HG02884 (cell line): ENCODE measurements around the gene KCNC3.

Experiments
- ATAC-seq: cut with Tn5 transposase; IDR thresholded peaks from one replicate; pipeline ENCODE4 v1.9.1; 2021; ENCODE audit warnings: mild to moderate bottlenecking, moderate library complexity; ENCODE audit not compliant: unreplicated experiment

KCNC3 gene

DNA sequence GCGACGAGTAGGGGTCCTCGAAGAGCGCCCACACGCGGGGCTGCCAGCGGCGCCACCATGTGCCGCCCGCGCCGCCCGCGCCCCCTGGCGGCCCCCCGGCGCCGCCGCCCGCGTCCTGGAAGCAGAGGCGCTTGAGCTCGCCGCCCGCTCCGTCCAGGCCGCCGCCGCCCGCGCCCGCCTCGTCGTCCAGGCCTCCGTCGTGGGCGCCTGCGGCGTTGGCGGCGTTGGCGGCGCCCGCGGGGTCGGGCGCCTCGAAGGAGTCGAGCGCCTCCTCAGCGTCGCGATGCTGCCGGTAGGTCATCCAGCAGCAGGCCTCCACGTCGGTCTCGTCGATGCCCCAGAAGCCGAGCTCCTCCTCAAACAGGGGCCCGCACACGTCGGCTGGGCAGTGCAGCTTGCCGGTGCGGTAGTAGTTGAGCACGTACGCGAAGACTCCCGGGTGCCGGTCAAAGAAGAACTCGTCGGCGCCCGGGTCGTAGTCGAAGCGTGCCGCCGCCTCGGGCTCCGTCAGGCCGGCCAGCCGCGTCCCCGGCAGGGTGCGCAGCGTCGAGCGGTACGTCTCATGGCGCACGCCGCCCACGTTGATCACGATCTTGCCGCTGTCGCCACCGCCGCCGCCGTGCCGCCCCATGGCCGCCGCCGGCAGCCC is 829 bp downstream of the KCNC3 start:
- ATAC-seq = no peak

DNA sequence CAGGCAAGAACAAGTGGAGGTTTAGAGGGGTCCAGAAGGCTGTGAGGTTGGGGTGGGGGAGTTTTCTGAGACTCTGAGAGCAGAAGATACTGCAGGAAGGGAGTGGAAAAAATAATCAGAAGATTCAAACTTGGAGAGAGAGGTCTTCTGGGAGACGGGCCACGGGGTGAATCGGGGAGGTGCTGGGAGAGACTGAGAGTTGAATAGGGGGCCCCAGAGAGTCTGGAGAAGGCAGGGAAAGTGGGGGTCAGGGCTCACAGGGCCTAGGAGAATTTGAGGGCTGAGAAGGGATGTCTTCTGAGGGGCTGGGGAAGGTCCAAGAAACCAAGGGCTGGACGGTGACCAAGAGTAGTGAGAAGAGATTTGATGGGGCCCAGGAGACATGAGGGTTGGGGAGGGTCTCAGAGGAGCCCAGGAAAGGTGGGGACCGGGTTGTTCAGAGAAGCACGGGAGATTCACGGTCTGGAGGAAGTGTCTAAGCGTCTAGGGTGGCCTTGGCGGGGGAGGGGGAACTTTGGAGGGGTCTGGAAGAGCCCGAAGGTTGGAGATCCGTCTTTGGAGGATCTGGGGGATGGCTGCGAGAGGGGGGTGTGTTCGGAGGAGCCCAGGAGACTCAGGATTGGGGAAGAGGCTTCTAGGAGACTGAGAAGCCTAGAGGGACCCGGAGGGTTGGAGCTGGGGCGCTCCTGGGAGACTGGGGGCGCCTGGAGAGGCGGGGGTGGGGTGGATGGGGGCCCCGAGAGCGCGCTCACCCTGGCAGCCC is 1.5 kb downstream of the KCNC3 start:
- ATAC-seq = no peak

DNA sequence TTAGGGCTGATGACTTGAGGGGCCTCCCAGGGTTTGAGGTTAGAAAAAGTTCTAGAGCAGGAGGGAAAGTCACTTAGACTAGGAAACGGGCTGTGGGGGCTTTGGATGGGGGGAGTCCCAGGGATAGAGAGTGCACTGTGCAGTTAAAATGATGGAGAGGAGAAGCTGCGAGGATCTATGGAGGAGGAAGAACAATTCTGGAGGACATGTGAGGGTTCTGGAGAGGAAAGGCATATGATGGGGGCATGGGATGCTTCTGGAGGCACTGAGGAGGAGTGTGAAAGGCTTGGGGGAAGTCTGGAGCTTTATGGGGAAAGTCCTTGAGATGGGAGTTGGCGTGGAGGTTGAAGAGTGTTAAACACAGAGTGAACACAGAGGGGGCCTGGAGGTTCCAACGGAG is 2.2 kb downstream of the KCNC3 start:
- ATAC-seq = no peak

DNA sequence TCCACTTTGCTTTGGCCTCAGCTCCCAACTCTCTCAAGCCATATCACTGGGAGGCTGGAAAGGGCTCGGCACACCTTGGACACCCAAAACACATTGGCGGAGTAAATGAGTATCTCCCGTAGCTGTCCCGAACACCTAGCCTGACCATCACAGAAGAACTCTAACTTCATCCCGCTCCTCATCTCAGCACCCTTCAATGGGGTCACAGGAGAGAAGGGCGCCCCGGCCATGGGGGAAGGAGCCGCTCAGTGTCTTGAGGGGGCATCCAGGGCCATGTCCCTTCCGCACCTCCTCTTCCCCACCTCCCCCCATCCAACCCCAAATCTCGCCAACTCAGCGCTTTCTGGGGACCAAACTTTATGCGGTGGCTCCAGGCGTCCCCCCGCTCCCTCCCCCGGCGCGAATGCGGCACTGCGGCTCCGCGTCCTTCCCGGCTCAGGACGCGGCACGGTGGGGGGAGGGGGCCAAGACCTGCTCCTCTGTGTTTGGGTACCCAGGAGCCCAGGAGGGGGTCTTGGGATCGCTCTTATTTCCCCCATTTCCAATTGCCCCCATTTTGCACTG is 3.0 kb downstream of the KCNC3 start:
- no peak for ATAC-seq

DNA sequence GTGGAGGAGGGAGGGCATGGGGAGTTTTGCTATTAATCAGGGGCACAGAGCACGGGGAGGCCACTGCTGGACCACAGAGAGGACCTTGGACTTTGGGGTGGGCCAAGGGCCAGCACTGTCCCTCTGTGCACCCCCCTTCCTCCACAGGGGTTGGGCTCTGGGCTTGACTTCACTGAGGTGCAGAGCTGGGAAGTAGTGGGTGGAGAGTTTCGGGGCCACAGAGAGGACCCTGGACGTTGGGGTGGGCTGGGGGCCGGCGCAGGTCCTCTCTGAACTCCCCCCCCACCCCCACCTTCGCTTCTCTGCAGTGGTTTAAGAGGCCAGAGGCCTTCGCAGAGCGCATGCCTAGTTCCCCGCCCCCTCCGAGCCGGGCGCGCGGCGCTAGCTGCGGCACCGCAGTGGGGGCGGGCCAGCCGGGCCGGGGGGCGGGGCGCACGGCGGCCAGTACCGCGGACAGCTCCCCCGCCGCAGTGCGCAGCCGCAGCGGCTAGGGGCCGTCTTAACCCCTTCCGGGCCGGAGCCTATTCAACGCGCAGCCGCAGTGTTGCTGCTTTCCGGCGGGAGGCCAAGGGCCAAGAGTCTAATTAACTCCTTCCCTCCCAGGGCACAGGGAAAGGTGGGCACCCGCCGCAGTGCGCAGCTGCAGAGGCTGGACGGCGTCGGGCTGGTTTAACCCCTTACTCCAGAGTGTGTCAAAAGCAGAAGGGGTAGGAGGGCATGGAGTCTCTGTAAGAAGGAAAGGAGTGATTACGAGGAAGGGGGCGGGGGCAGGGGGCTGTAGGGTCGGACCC is 3.7 kb downstream of the KCNC3 start:
- no peak for ATAC-seq

DNA sequence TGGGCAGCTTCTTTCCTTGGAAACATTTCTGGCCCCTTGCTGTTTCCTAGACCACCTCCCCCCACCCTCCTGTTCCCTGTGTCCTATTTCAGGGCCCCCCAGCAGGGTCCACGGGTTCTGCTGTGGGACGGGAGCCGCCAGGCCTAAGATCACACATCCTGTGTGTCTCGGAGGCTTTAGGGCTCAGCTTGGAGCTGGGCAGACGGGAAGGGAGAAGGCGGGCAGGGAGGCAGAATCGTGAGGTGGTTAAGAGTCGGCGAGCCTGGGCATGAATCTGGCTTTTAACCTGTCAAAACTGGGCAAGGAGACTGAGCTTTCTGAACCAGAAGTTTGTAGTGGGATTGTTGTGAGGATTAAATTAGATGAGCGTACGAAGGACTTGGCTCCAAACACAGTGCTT is 4.8 kb downstream of the KCNC3 start:
- no peak for ATAC-seq

DNA sequence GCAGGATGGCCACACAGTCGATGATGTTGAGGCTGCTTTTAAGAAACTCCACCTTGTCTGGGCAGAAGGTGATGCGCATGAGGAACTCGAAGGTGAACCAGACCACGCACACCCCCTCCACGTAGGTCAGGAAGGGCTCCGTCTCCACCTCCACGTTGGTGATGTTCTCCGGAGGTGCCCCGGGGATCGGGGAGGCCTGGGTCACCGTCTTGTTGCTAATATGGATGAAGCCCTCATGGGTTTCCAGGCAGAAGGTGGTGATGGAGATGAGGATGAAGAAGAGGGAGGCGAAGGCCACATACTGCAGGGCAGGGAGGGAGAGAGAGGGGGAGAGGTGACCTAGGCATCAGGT is 5.4 kb downstream of the KCNC3 start:
- no peak for ATAC-seq

DNA sequence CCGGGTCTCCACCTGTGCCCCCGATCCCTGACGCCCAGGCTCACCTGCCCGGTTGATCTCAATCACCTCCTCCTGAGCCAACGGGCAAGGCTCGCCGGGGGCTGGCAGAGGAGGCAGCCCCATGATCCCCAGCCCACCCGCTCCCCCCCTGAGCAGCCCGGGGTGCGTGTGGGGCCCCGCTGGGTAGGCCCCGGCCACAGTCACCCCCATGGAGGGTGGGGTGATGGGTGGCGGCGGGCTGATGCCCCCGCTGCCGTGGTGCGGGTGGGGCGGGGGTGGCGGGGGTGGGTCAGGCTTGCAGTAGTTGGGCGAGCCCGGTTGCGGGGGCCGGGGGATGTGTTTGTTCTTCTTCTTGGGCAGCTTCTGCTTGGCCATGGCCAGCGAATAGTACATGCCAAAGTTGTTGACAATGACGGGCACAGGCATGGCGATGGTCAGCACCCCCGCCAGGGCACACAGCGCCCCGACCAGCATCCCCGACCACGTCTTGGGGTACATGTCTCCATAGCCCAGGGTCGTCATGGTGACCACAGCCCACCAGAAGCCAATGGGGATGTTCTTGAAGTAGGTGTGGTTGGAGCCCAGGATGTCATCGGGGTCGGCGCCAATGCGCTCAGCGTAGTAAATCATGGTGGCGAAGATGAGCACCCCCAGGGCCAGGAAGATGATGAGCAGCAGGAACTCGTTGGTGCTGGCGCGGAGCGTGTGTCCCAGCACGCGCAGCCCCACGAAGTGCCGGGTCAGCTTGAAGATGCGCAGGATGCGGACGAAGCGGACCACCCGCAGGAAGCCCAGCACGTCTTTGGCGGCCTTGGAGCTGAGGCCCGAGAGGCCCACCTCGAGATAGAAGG is 6.0 kb downstream of the KCNC3 start:
- ATAC-seq = no peak

DNA sequence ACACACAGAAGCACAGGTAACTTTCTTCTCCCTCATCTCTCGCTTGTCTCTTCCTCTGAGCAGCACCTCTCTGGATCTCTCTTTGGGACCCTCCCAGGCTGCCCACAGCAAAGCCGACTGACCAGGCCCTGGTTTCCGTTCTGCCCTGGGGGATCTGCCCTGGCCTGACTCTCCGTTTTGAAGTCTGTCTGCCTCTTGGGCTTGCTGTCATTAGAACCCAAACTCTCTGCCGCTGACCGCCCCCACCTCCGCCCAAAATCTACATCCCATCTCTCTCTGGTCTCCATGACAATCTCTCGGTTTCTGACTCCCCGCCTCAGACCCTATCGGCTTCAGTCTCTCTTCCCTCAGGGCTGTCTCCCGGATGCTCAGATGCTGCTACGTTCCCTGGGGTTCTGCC is 6.9 kb downstream of the KCNC3 start:
- ATAC-seq = no peak

DNA sequence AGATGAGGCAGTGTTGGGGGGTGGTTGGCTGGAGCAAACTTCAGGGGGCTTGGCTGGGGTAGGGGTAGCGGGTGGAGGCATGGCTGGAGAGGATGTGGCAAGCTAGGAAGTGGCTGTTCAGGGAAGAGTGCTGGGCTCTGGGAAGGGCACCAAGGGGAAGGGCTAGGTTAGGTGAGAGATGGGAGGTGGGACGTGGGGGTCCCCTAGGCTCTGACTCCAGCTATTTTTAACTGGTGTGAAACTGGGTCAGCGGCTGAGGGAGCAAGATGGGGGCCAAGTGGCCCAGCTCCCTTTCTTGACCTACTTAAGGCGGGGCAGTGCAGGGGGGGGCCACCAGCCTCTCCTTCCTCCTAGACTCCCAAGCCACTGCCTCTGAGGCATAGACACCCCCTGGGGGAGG is 7.3 kb downstream of the KCNC3 start:
- no peak for ATAC-seq

DNA sequence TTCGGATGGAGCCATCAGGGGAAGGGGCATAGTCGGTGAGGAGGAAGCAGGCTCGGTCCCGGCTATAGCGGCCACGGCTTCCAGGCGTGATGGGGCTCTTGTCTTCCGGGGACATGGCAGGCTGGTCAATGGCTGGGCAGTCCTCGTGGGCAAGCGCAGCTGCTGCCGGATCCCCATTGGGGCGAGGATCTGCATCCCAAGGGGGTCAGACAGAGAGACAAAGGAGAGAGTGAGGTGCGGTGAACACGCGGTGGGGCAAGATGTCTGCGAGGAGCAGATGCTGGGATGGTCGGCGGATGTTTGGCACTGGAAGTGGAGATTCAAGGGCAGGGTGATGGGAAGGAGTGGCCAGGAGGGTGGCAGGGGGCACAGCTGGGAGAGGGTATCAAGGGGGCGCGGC is 8.6 kb downstream of the KCNC3 start:
- ATAC-seq = no peak

DNA sequence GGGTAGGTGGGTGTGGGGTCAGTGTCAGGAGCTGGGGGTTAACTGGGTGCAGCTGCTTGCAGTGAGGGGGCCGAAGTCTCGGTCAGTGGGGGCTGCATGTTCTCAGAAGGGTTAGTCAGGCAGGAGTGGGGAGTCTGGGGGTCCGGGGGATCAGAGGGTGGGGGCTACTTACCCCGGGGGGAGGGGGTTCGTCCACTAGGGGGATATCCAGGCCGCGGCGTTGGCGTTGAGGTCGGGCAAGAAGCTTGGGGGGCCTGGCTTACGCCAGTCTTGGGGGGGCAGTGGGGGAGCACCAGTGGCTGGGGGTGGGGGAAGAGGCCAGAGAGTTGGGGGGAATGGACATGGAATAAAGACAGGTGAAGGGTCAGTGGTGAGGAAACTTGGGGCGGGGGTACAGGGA is 9.1 kb downstream of the KCNC3 start:
- ATAC-seq = no peak

DNA sequence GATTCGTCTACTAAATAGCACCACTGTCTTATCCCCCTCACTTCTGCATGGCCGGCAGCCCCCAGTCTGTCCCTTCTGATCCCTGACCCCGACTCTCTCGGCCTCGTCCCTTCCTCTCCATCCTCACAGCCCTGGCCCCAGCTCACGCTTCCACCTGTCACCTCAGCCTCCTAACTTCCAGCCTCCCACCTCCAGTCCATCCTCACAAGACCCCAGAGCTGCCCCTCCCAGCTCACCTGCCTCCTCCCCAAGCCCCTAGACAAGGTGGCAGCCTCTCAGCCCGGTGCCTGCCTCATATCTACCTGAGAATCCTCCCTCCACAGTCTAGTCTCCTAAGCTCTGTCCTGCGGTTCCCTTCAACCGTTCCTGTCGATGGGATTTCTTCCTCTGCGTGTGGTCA is 10.0 kb downstream of the KCNC3 start:
- ATAC-seq = no peak

DNA sequence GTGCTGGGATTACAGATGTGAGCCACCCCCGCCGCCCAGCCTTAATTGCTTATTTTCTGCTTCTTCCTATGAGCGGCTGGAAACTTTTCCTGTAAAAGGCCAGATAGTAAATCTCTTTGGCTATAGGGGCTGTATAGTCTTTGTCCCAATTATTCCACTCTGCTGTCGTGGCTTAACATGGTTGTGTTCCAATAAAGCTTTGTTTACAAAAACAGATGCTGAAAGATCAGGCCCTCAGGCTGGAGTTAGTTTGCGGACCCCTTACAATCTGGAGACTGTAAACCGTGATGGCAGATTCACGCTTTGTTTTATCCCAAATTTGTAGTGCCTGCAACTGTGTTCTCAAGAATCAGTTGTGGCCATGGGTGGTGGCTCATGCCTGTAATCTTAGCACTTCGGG is 10.7 kb downstream of the KCNC3 start:
- no peak for ATAC-seq

DNA sequence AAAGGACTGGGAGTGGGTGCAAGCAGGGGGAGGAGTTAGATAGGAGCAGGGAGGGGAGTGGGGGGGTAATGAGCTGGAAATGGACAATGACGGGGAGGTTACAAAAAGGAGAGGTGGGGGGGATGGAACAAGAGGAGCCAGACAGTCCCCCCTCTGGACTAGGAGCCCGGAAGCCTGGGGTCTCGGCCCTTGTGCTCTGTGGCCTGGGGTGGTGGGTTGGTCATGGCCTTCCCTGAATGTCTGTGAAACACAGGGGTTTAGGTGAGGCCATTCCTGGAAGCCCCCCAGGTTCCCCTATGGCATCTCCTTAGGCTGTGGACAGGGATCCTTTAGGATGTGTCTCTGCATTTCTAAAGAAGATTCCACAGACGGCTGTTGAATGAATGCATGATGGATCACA is 12.1 kb downstream of the KCNC3 start:
- no peak for ATAC-seq

DNA sequence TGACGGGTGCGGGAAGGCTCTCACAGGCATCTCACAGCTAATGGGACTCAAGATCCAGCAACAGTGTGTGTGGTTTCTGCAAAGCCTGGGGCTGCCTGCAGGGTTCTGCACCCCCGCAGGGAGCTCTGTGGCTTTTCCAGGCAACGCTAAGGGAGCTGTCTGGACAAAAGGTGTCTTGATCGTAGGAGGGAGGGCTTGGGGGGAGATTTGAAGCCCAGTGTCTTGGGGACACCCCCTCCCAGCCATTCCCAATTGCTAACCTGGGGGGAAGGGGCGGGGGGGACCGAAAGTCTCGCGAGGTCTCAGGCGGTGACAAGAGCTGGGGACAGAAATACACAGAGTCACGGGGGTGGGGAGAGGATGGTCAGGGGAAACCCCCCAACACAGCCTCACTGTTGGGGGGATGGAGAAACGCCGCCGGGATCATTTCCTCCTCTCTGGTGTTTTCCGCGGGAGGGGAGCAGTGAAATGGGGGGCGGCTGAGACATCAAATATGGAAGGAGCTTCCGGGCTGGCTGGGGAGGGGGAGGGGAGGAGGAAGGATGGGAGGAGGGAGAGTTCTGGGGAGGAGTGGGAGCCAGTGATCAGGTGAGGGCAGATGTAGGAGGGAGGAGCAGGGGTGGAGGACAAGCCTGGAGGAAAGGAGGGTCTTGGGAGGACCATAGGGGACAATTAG is 13.3 kb downstream of the KCNC3 start:
- no peak for ATAC-seq

DNA sequence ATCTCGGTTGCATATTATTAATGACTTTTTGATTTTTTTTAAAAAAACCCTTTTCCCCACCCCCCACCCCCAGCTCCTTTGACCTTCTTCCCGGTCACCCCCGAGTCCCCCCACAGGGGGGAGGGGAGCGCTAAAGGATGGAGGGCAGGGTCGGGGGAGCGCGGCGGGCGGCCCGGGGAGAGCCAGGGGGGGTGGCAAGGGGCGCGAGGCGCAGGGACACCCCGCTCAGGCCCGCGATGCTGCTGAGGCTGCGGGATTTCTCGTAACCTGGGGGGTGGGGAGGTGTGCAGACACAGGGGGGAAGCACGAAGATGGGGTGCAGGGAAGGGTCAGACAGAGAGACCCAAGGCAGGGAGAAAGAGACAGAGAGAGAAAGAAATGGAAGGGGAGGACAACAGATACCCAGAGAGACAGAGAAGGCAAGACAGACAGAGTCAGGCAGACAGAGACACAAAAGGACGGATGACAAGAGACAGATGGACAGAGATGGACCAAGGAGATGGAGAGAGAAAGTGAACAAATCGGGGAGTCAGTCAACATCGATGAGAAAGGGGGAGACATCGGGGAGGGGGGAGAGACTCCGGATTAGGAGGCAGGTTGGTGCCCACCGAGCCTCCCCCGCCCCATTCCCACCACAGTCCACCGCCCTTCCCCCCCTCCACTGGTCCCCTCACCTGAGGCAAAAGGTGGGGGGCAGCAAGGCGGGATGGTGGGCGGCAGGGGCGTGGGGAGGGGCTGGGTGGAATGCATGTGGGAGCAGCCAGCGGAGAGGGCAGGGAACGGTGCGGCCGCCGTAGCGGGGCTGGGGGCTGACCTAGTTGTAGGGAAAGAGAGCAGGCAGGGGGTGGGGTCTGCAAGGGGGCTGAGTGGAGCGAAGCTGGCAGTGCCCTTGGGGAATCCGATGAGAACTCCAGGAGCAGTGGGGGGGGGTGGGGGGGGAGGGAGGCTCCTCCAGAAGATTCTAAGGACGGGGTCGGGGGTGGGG is 14.2 kb downstream of the KCNC3 start:
- no peak for ATAC-seq

DNA sequence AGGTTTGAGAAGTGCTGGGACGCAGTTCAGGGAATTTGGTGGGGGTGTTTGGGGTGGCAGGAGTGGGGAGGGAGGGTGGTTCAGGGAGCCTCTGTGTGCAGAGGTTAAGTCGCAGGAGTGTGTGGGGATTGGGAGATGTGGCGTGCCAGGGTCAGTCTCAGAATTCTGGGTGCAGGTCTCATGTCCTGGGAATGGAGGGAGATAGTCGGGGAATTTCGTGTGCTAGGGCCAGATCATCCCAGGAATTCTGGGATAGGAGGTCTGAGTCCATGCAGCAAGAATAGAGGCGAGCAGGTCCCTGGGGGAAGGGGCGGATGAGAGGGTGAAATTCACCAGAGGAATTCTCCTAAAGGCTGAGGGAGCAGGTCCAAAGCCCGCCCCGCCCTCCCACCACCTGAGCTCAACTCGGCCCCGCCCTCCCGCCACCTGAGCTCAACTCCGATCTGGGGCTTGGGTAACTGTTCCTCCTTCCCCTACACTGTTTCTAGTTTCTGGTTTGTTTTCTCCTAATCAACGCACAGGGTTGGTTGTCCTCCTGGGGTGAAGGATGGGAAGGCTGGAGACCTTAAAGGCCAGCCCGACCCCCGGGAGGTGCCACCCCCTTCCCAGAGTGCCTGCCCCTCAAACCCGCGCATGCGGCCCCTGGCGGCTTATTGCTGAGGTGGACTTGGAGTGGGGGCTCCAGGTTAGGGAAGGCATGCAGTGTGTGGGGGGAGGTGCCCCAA is 15.2 kb downstream of the KCNC3 start:
- no peak for ATAC-seq
